IMR-90 (cell line): ENCODE results near the gene TMEM117. TPM values are rescaled to one million over a fixed set of nuclear protein-coding genes. Genes with fewer than 3 reads are reported as not detected.

Experiments used
- ATAC-seq: fragments of 200-7000 bp; cut with Tn5 transposase; 2 replicates; pipeline ENCODE4 v1.9.1; 2020; ENCODE audit warnings: low read depth, mild to moderate bottlenecking, moderate library complexity
- BruUV-seq: library from RNA; stranded (reverse); fragments of 400-500 nt; replicated peaks from 2 replicates; lab custom pipeline; 2021; lab: Mats Ljungman, UMichigan
- CTCF ChIA-PET: fragments of 300-600 bp; formaldehyde crosslinking; extraction: SDS; loops from one replicate; lab custom pipeline; 2021; ENCODE audit warnings: antibody characterized with exemption; lab: Yijun Ruan, JAX
- POLR2A ChIA-PET: fragments of 300-600 bp; sonication (Branson Sonifier 250); formaldehyde crosslinking; loops from one replicate; lab custom pipeline; 2022; ENCODE audit warnings: antibody characterized with exemption; ENCODE audit not compliant: unreplicated experiment; lab: Charles Lee
- DNase-seq: peaks from one replicate; pipeline ENCODE4 v3.0.0; 2013
- H2AFZ ChIP-seq: replicated peaks from 2 replicates; pipeline ENCODE3; 2013; ENCODE audit warnings: low read length, mild to moderate bottlenecking; ENCODE audit not compliant: poor library complexity
- H2AK5ac ChIP-seq: 2 replicates; pipeline ENCODE4 v1.6.1; 2013; ENCODE audit warnings: low read depth, low read length, inconsistent platforms
- H2AK9ac ChIP-seq: replicated peaks from 2 replicates; pipeline ENCODE3; 2013; ENCODE audit warnings: mild to moderate bottlenecking, low read depth, low read length, moderate library complexity; ENCODE audit not compliant: poor library complexity
- H2BK120ac ChIP-seq: 2 replicates; pipeline ENCODE4 v1.6.1; 2013; ENCODE audit warnings: low read depth, low read length, inconsistent platforms
- H2BK15ac ChIP-seq: 3 replicates; pipeline ENCODE4 v1.6.1; 2013; ENCODE audit warnings: low read depth, low read length, inconsistent platforms
- H2BK20ac ChIP-seq: 2 replicates; pipeline ENCODE4 v1.6.1; 2013; ENCODE audit warnings: low read depth, mild to moderate bottlenecking, inconsistent platforms, low read length, moderate library complexity
- H2BK5ac ChIP-seq: 2 replicates; pipeline ENCODE4 v1.6.1; 2013; ENCODE audit warnings: mild to moderate bottlenecking, low read depth, low read length, inconsistent platforms; ENCODE audit not compliant: poor library complexity, severe bottlenecking
- H3K14ac ChIP-seq: replicated peaks from 2 replicates; pipeline ENCODE4 v1.6.1; 2013; ENCODE audit warnings: low read depth, low read length, inconsistent platforms
- H3K18ac ChIP-seq: 2 replicates; pipeline ENCODE4 v1.6.1; 2013; ENCODE audit warnings: low read depth, low read length, control low read depth
- H3K23ac ChIP-seq: 2 replicates; pipeline ENCODE4 v1.6.1; 2013; ENCODE audit warnings: low read depth, low read length, inconsistent platforms
- H3K27ac ChIP-seq: 2 replicates; pipeline ENCODE4 v1.5.1; 2013; ENCODE audit warnings: mild to moderate bottlenecking, control low read depth, low read length; ENCODE audit not compliant: insufficient read depth
- H3K27me3 ChIP-seq: 2 replicates; pipeline ENCODE4 v1.6.1; 2013; ENCODE audit warnings: low read length; ENCODE audit not compliant: control insufficient read depth, insufficient read depth
- H3K36me3 ChIP-seq: 2 replicates; pipeline ENCODE4 v1.6.1; 2013; ENCODE audit warnings: low read length, mixed read lengths; ENCODE audit not compliant: control insufficient read depth, insufficient read depth
- H3K4ac ChIP-seq: 2 replicates; pipeline ENCODE4 v1.6.1; 2013; ENCODE audit warnings: low read depth, low read length, inconsistent platforms
- H3K4me1 ChIP-seq: 2 replicates; pipeline ENCODE4 v1.6.1; 2013; ENCODE audit warnings: low read length, mixed read lengths; ENCODE audit not compliant: control insufficient read depth, insufficient read depth
- H3K4me2 ChIP-seq: 2 replicates; pipeline ENCODE4 v1.6.1; 2013; ENCODE audit warnings: low read depth, mild to moderate bottlenecking, control low read depth, low read length, moderate library complexity
- H3K4me3 ChIP-seq: 2 replicates; pipeline ENCODE4 v1.5.1; 2013; ENCODE audit warnings: low read depth, mild to moderate bottlenecking, control low read depth, low read length, moderate library complexity; ENCODE audit not compliant: insufficient read depth
- H3K56ac ChIP-seq: 2 replicates; pipeline ENCODE4 v1.6.1; 2013; ENCODE audit warnings: low read length, inconsistent platforms; ENCODE audit not compliant: insufficient read depth; ENCODE audit errors: extremely low read depth
- H3K79me1 ChIP-seq, 2 experiments: 2 replicates each; pipeline ENCODE4 v1.6.1; 2013; ENCODE audit warnings: low read length in 2 of 2, inconsistent platforms in 1 of 2, low read depth in 1 of 2
- H3K9ac ChIP-seq: 2 replicates; pipeline ENCODE4 v1.6.1; 2013; ENCODE audit warnings: low read depth, low read length, control low read depth
- H3K9me1 ChIP-seq: 2 replicates; pipeline ENCODE4 v1.6.1; 2013; ENCODE audit warnings: low read length, inconsistent platforms; ENCODE audit not compliant: insufficient read depth
- H3K9me3 ChIP-seq: 2 replicates; pipeline ENCODE4 v1.6.1; 2013; ENCODE audit warnings: low read length; ENCODE audit not compliant: control insufficient read depth, insufficient read depth
- H4K20me1 ChIP-seq: 2 replicates; pipeline ENCODE4 v1.6.1; 2013; ENCODE audit warnings: low read length, inconsistent platforms; ENCODE audit not compliant: insufficient read depth
- H4K5ac ChIP-seq: 2 replicates; pipeline ENCODE4 v1.6.1; 2013; ENCODE audit warnings: mild to moderate bottlenecking, low read depth, low read length, control low read depth
- H4K8ac ChIP-seq, 2 experiments: 2 replicates each; pipeline ENCODE4 v1.6.1; 2013; ENCODE audit warnings: low read depth in 2 of 2, low read length in 2 of 2, control low read depth in 1 of 2, inconsistent platforms in 1 of 2
- H4K91ac ChIP-seq: 2 replicates; pipeline ENCODE4 v1.6.1; 2013; ENCODE audit warnings: low read depth, low read length, inconsistent platforms; ENCODE audit not compliant: insufficient read depth
- BHLHE40 ChIP-seq: fragments of 150-350 bp; IDR thresholded peaks from 2 replicates; pipeline ENCODE4 v1.6.1; 2016; ENCODE audit warnings: mild to moderate bottlenecking, low read depth, low read length
- CHD1 ChIP-seq: IDR thresholded peaks from 2 replicates; pipeline ENCODE4 v1.6.1; 2012; ENCODE audit warnings: low read depth, low read length, improper control_type of control experiment
- ELK1 ChIP-seq: fragments of 150-350 bp; IDR thresholded peaks from 2 replicates; pipeline ENCODE4 v1.6.1; 2016; ENCODE audit warnings: low read depth, mild to moderate bottlenecking, low read length, moderate library complexity, borderline replicate concordance
- FOS ChIP-seq: fragments of 150-350 bp; IDR thresholded peaks from 2 replicates; pipeline ENCODE4 v1.6.1; 2016; ENCODE audit warnings: low read depth, low read length
- MAFK ChIP-seq: IDR thresholded peaks from 2 replicates; pipeline ENCODE4 v1.6.1; 2012; ENCODE audit warnings: low read depth, low read length, improper control_type of control experiment
- MXI1 ChIP-seq: IDR thresholded peaks from 2 replicates; pipeline ENCODE4 v1.6.1; 2012; ENCODE audit warnings: low read depth, mild to moderate bottlenecking, low read length, moderate library complexity, borderline replicate concordance
- NFE2L2 ChIP-seq: fragments of 150-350 bp; IDR thresholded peaks from 2 replicates; pipeline ENCODE4 v1.6.1; 2016; ENCODE audit warnings: low read depth, mild to moderate bottlenecking, low read length
- POLR2A ChIP-seq: IDR thresholded peaks from 2 replicates; pipeline ENCODE4 v1.6.1; 2012; ENCODE audit warnings: mild to moderate bottlenecking, low read depth, low read length
- RAD21 ChIP-seq: IDR thresholded peaks from 2 replicates; pipeline ENCODE4 v1.6.1; 2012; ENCODE audit warnings: low read length, improper control_type of control experiment
- RCOR1 ChIP-seq: IDR thresholded peaks from 2 replicates; pipeline ENCODE4 v1.6.1; 2012; ENCODE audit warnings: mild to moderate bottlenecking, low read length, improper control_type of control experiment; ENCODE audit not compliant: insufficient replicate concordance
- RFX5 ChIP-seq: IDR thresholded peaks from 2 replicates; pipeline ENCODE4 v1.8.0; 2012; ENCODE audit warnings: low read depth, mild to moderate bottlenecking, low read length, moderate library complexity
- SMC3 ChIP-seq: fragments of 150-350 bp; IDR thresholded peaks from 2 replicates; pipeline ENCODE4 v1.6.1; 2016; ENCODE audit warnings: low read depth, mild to moderate bottlenecking, antibody characterized with exemption, low read length, moderate library complexity
- WGBS, 2 experiments: methylation state at CpG; one replicate each; pipeline versions ENCODE4 v1.1.5 to v1.1.7; 2013; ENCODE audit warnings: missing lambda C conversion rate in 2 of 2; ENCODE audit not compliant: insufficient read length in 1 of 2; ENCODE audit errors: extremely low coverage in 2 of 2; 5-methylcytosine and 5-hydroxymethylcytosine counted together
- dilution Hi-C: fragments of 300-500 bp; cut with HindIII; formaldehyde crosslinking; loops from one replicate; pipeline ENCODE4 v1.14.3; 2018; ENCODE audit warnings: low sequenced_read_pairs; ENCODE audit not compliant: unreplicated experiment
- in situ Hi-C: fragments of 300-500 bp; cut with MboI; formaldehyde crosslinking; loops from 3 replicates; pipeline ENCODE4 v1.14.3; 2019; ENCODE audit warnings: low sequenced_read_pairs, inconsistent platforms, mixed read lengths
- intact Hi-C: fragments of 100-400 bp; cut with micrococcal nuclease; formaldehyde crosslinking; loops from 2 replicates; pipeline ENCODE4 v1.10.0; 2022
- polyA plus RNA-seq, 3 experiments: library from polyadenylated mRNA; depleted of rRNA; stranded (reverse); fragments of >200 nt; gene quantifications; 2 replicates each; pipeline ENCODE4 v1.2.3, GENCODE V29; 2012; ENCODE audit warnings: low replicate concordance in 1 of 3
- total RNA-seq: library from RNA; depleted of rRNA; stranded (reverse); fragments of >200 nt; gene quantifications from 2 replicates; pipeline ENCODE4 v1.2.3, GENCODE V29; 2012
- TF ChIP-seq, protein P1 (sequence below): fragments of 150-350 bp; IDR thresholded peaks from 2 replicates; pipeline ENCODE4 v1.6.1; 2017; ENCODE audit warnings: mild to moderate bottlenecking, antibody characterized with exemption, low read length, low read depth
- TF ChIP-seq, protein P2 (sequence below): conservative IDR thresholded peaks from 2 replicates; pipeline ENCODE4 v1.5.1; 2012; ENCODE audit warnings: mild to moderate bottlenecking, low read depth, low read length, improper control_type of control experiment

The TMEM117 gene
- total and polyA plus RNA-seq, 2 of the 4 experiments (the other 2 are of a cell fraction) = 8.7 to 21.0 TPM

GRCh38 chr12:44099486-44099885 lies 263.6 kb downstream of the TMEM117 start:
- CTCF ChIA-PET = no interaction called here
- H4K8ac ChIP-seq = no peak overlapping the region
- no CpG with 5 or more reads among the region's 1 CpG for WGBS, 2 experiments
- no peak overlapping the region for H3K4me3 ChIP-seq
- H3K9me1 ChIP-seq = no peaks in the 10 kb centered on the region
- TF ChIP-seq MAFK (no peak), SMC3 (no peak), BHLHE40 (no peak), MXI1 (no peak), CHD1 (no peak), FOS (no peak), POLR2A (no peak), RFX5 (no peak), NFE2L2 (no peak), ELK1 (no peak), RAD21 (no peak), RCOR1 (no peak)
- TF ChIP-seq, protein P1, sequence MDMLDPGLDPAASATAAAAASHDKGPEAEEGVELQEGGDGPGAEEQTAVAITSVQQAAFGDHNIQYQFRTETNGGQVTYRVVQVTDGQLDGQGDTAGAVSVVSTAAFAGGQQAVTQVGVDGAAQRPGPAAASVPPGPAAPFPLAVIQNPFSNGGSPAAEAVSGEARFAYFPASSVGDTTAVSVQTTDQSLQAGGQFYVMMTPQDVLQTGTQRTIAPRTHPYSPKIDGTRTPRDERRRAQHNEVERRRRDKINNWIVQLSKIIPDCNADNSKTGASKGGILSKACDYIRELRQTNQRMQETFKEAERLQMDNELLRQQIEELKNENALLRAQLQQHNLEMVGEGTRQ = no peak
- TF ChIP-seq, protein P2, sequence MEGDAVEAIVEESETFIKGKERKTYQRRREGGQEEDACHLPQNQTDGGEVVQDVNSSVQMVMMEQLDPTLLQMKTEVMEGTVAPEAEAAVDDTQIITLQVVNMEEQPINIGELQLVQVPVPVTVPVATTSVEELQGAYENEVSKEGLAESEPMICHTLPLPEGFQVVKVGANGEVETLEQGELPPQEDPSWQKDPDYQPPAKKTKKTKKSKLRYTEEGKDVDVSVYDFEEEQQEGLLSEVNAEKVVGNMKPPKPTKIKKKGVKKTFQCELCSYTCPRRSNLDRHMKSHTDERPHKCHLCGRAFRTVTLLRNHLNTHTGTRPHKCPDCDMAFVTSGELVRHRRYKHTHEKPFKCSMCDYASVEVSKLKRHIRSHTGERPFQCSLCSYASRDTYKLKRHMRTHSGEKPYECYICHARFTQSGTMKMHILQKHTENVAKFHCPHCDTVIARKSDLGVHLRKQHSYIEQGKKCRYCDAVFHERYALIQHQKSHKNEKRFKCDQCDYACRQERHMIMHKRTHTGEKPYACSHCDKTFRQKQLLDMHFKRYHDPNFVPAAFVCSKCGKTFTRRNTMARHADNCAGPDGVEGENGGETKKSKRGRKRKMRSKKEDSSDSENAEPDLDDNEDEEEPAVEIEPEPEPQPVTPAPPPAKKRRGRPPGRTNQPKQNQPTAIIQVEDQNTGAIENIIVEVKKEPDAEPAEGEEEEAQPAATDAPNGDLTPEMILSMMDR = no peak
- H3K36me3 ChIP-seq = no peaks in the 10 kb centered on the region
- H4K5ac ChIP-seq = no peak overlapping the region
- no TSS peak for BruUV-seq
- intact Hi-C loops (no loop called here), dilution Hi-C loops (no loop called here), in situ Hi-C loops (no loop called here)
- H2BK120ac ChIP-seq = no peak overlapping the region
- H2AK5ac ChIP-seq = no peak overlapping the region
- no peak overlapping the region for H2AK9ac ChIP-seq
- H3K4me1 ChIP-seq = no peaks in the 10 kb centered on the region
- H2BK5ac ChIP-seq = no peak overlapping the region
- no peak overlapping the region for H3K14ac ChIP-seq
- no peak overlapping the region for H2BK20ac ChIP-seq
- H3K9me3 ChIP-seq = no peaks in the 10 kb centered on the region; the same call in 1 of the 2 replicates
- no peaks in the 10 kb centered on the region for H3K79me1 ChIP-seq
- H2BK15ac ChIP-seq = no peak overlapping the region
- H3K4me2 ChIP-seq = no peak overlapping the region
- no peak for DNase-seq
- no peak overlapping the region for H2AFZ ChIP-seq
- no peak overlapping the region for H3K9ac ChIP-seq
- no peaks in the 10 kb centered on the region for H3K27me3 ChIP-seq
- no peak overlapping the region for H3K4ac ChIP-seq
- ATAC-seq = no peak
- no peak overlapping the region for H3K23ac ChIP-seq
- H3K56ac ChIP-seq = no peak overlapping the region
- POLR2A ChIA-PET = no interaction called here
- H4K91ac ChIP-seq = no peak overlapping the region
- H3K18ac ChIP-seq = no peak overlapping the region
- H3K27ac ChIP-seq = no peak overlapping the region
- no peaks in the 10 kb centered on the region for H4K20me1 ChIP-seq
